ENCODE data around the gene FSCB. TPM values are rescaled to one million over a fixed set of nuclear protein-coding genes. Genes with fewer than 3 reads are reported as not detected.

Gene FSCB
- total RNA-seq, 2 experiments from 2014 or later: not detected

DNA sequence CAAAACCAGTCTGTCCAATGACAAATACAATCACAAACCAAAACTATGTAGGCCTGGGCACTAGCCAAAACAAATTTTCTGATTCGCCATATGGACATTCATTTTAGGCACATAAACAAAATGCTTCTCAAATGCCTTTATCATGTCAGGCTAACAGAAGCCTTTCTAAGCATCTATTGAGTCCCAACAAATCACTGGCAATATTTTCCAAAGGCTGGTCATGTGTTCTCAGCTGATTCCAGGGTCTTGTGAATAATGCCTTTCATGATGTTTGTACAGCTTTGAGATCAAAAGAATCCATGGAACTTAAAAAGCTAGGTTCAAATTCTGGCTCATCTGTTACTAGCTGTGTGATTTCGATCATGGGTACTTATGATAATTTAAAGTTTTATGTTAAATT is 16.1 kb downstream of the FSCB start:
- H3K9me3 Mint-ChIP-seq: peaks cover 7% of the 10 kb centered on the region
- no peaks in the 10 kb centered on the region for H3K27me3 Mint-ChIP-seq
- ChIA-PET POLR2A (no interaction called here), CTCF (no interaction called here)
- intact Hi-C loops (cut with micrococcal nuclease): no loop called here
- TF ChIP-seq, protein P1, sequence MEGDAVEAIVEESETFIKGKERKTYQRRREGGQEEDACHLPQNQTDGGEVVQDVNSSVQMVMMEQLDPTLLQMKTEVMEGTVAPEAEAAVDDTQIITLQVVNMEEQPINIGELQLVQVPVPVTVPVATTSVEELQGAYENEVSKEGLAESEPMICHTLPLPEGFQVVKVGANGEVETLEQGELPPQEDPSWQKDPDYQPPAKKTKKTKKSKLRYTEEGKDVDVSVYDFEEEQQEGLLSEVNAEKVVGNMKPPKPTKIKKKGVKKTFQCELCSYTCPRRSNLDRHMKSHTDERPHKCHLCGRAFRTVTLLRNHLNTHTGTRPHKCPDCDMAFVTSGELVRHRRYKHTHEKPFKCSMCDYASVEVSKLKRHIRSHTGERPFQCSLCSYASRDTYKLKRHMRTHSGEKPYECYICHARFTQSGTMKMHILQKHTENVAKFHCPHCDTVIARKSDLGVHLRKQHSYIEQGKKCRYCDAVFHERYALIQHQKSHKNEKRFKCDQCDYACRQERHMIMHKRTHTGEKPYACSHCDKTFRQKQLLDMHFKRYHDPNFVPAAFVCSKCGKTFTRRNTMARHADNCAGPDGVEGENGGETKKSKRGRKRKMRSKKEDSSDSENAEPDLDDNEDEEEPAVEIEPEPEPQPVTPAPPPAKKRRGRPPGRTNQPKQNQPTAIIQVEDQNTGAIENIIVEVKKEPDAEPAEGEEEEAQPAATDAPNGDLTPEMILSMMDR (IDR thresholded peaks at IDR 0.05): no peak
- DNase-seq: no peak
- no peak for ATAC-seq
- no peaks in the 10 kb centered on the region for H3K36me3 Mint-ChIP-seq (ENCODE audit: low read depth)
- no peak overlapping the region for H3K4me3 Mint-ChIP-seq
- no peak overlapping the region for H3K27ac Mint-ChIP-seq
- H3K4me1 Mint-ChIP-seq (ENCODE audit: low read depth): no peaks in the 10 kb centered on the region

DNA sequence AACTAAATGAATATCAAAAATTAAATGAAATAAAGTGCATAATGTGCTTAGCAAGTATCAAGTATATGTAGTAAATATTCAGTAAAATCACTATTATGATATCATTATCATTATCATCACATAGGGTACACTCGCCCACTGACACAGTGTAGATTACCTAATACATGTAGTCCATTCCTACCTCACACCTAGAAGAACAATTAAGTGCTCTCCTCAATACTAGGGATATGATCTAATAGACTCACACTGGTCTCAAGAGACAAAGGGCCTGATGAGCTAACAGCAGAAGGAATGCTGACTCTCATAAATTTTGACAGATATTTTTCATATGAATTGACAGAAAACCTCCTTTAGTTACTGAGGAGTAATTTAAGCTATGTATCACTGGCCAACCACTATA is 29.1 kb downstream of the FSCB start:
- no peaks in the 10 kb centered on the region for H3K36me3 Mint-ChIP-seq (ENCODE audit: low read depth)
- H3K9me3 Mint-ChIP-seq: peaks cover 6% of the 10 kb centered on the region
- ChIA-PET CTCF (no interaction called here), POLR2A (no interaction called here)
- no peak overlapping the region for H3K4me3 Mint-ChIP-seq
- intact Hi-C loops (cut with micrococcal nuclease): no loop called here
- no peaks in the 10 kb centered on the region for H3K27me3 Mint-ChIP-seq
- TF ChIP-seq, protein P1 (IDR thresholded peaks at IDR 0.05): no peak
- no peak overlapping the region for H3K27ac Mint-ChIP-seq
- H3K4me1 Mint-ChIP-seq (ENCODE audit: low read depth): no peaks in the 10 kb centered on the region
- DNase-seq: no peak
- no peak for ATAC-seq

DNA sequence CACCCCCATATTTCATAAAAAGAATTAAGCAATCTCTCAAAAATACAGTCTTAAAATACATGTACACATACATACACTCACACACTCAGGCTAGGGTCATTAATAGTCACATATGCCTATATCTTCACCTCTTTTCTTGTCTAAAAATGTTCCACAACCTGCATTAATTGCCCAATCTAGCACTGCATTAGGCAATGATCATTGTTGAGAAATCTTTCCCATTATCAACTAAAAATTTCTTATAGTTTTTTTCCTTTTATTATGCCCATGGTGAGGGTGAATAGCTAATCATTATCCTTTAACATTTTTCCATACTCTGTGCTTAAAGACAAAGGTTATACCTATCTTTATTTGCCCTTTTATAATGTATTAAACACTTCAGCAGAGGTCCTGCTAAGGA is 38.3 kb downstream of the FSCB start:
- CTCF ChIA-PET: no interaction called here
- H3K36me3 Mint-ChIP-seq (ENCODE audit: low read depth): no peaks in the 10 kb centered on the region
- H3K4me3 Mint-ChIP-seq: no peak overlapping the region
- H3K27ac Mint-ChIP-seq: no peak overlapping the region
- H3K9me3 Mint-ChIP-seq: no peaks in the 10 kb centered on the region
- H3K4me1 Mint-ChIP-seq (ENCODE audit: low read depth): no peaks in the 10 kb centered on the region
- POLR2A ChIA-PET: no interaction called here
- H3K27me3 Mint-ChIP-seq: no peaks in the 10 kb centered on the region
- DNase-seq (no peak), ATAC-seq (no peak)
- TF ChIP-seq, protein P1 (IDR thresholded peaks at IDR 0.05): no peak
- intact Hi-C loops (cut with micrococcal nuclease): no loop called here

DNA sequence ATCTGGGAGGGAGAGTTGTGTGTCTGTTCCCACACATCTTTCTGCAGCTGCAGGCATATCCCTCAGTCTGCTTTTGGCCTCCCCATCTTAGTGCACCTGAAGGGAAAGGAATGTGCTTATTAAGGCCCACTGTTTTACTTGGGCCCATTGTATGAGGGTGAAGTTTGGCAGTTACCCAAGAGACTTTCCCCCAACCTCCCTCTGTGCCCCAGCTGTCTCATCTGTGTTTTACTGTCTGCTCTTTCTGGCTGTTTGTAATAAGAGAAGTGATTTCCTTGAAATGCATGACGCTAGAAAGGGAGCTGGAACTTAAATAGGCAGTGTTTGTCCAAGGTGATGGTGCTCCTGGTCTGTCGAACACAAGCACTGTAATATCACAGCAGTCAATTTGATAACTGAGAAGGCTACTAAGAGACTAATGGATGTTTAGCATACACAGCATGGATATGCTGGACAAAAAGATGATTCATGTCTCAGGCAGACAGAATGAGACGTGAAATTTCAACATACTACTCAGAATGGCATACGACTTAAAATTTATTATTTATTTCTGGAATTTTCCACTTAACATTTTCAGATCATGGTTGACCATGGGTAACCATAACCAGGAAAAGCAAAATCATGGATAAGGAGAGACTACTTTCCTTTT is 43.6 kb downstream of the FSCB start:
- ChIA-PET CTCF (no interaction called here), POLR2A (no interaction called here)
- Mint-ChIP-seq H3K27ac (no peak overlapping the region), H3K27me3 (no peaks in the 10 kb centered on the region), H3K9me3 (no peaks in the 10 kb centered on the region), H3K4me1 (ENCODE audit: low read depth) (no peaks in the 10 kb centered on the region), H3K4me3 (no peak overlapping the region), H3K36me3 (ENCODE audit: low read depth) (no peaks in the 10 kb centered on the region)
- intact Hi-C loops (cut with micrococcal nuclease): no loop called here
- DNase-seq (no peak), ATAC-seq (no peak)
- TF ChIP-seq, protein P1 (IDR thresholded peaks at IDR 0.05): no peak

DNA sequence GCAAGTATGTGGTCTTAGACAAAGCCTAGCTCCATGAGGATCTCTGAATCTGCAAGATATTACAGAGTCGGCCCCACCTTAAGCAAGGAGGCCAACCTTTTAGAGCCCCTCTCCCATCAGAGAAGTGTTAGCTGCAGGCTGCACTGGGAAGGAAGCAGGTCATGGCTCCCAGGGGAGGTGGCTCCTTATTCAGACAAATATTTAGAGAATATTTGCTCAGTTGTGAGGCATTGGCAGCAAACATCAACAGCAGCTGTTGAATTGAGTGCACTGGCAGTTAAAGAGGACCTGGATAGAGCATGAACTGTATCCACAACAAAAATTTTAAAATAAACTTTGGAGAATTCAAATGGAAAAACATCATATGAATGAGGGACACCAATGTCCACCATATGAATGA is 44.7 kb downstream of the FSCB start:
- H3K36me3 Mint-ChIP-seq (ENCODE audit: low read depth): no peaks in the 10 kb centered on the region
- TF ChIP-seq, protein P1 (IDR thresholded peaks at IDR 0.05): no peak
- no peak overlapping the region for H3K27ac Mint-ChIP-seq
- H3K27me3 Mint-ChIP-seq: no peaks in the 10 kb centered on the region
- H3K4me1 Mint-ChIP-seq (ENCODE audit: low read depth): no peaks in the 10 kb centered on the region
- DNase-seq: no peak
- ChIA-PET POLR2A (no interaction called here), CTCF (no interaction called here)
- no peak for ATAC-seq
- intact Hi-C loops (cut with micrococcal nuclease): no loop called here
- no peak overlapping the region for H3K4me3 Mint-ChIP-seq
- H3K9me3 Mint-ChIP-seq: no peaks in the 10 kb centered on the region

All from activated CD8-positive, alpha-beta T cell treated with anti-CD3 and anti-CD28 coated beads for 36 hours (primary cell).